Mesenchymal stem cell (in vitro differentiated cells and primary cell): ENCODE data around the gene TCAF1.
"Not testable (repeated sequence)": the region's sequence is repeated elsewhere in the genome, so short reads cannot be mapped to it uniquely, and the experiment has no call there.

ENCODE experiments used
- DNase-seq: peaks from one replicate; pipeline ENCODE4 v3.0.0-alpha.2; 2013
- H2AFZ ChIP-seq: one replicate; pipeline ENCODE4 v1.6.1; 2013; ENCODE audit warnings: low read depth, mild to moderate bottlenecking, control low read depth, inconsistent platforms, low read length, moderate library complexity
- H2AK5ac ChIP-seq: 2 replicates; pipeline ENCODE4 v1.6.1; 2013; ENCODE audit warnings: low read length, moderate library complexity, mild to moderate bottlenecking, inconsistent platforms; ENCODE audit not compliant: severe bottlenecking
- H2BK120ac ChIP-seq: one replicate; pipeline ENCODE4 v1.6.1; 2013; ENCODE audit warnings: low read depth, mild to moderate bottlenecking, inconsistent platforms, low read length, moderate library complexity
- H2BK12ac ChIP-seq, 2 experiments: one replicate each; pipeline ENCODE4 v1.6.1; 2013; ENCODE audit warnings: inconsistent platforms in 2 of 2, low read length in 2 of 2, mild to moderate bottlenecking in 2 of 2, moderate library complexity in 2 of 2, control low read depth in 1 of 2
- H2BK15ac ChIP-seq: one replicate; pipeline ENCODE4 v1.6.1; 2013; ENCODE audit warnings: mild to moderate bottlenecking, low read depth, inconsistent platforms; ENCODE audit not compliant: poor library complexity, severe bottlenecking
- H2BK5ac ChIP-seq: 2 replicates; pipeline ENCODE4 v1.6.1; 2013; ENCODE audit warnings: low read depth, mild to moderate bottlenecking, low read length, control low read depth, inconsistent platforms; ENCODE audit not compliant: poor library complexity, severe bottlenecking
- H3K14ac ChIP-seq, 2 experiments: one replicate each; pipeline ENCODE4 v1.6.1; 2013; ENCODE audit warnings: inconsistent platforms in 2 of 2, low read length in 2 of 2, control low read depth in 1 of 2, mild to moderate bottlenecking in 1 of 2, moderate library complexity in 1 of 2
- H3K18ac ChIP-seq, 2 experiments: one replicate each; pipeline ENCODE4 v1.6.1; 2013; ENCODE audit warnings: inconsistent platforms in 2 of 2, low read length in 2 of 2, control low read depth in 1 of 2, low read depth in 1 of 2, mild to moderate bottlenecking in 1 of 2
- H3K23ac ChIP-seq, 2 experiments: one replicate each; pipeline ENCODE4 v1.6.1; 2013; ENCODE audit warnings: inconsistent platforms in 2 of 2, low read length in 2 of 2, mild to moderate bottlenecking in 2 of 2, moderate library complexity in 2 of 2, control low read depth in 1 of 2
- H3K27ac ChIP-seq: 2 replicates; pipeline ENCODE4 v1.5.1; 2013; ENCODE audit warnings: mild to moderate bottlenecking, moderate library complexity, low read length, control low read depth, inconsistent platforms; ENCODE audit not compliant: poor library complexity, severe bottlenecking
- H3K27me3 ChIP-seq, 2 experiments: 2 replicates each; pipeline versions ENCODE4 v1.6.1 to v1.7.0; 2013; ENCODE audit warnings: low read length in 2 of 2, mild to moderate bottlenecking in 2 of 2, moderate library complexity in 2 of 2, control low read depth in 1 of 2, inconsistent platforms in 1 of 2; ENCODE audit not compliant: control insufficient read depth in 1 of 2, insufficient read depth in 1 of 2
- H3K36me3 ChIP-seq, 2 experiments: 2 replicates each; pipeline versions ENCODE4 v1.6.1 to v1.7.0; 2013; ENCODE audit warnings: low read length in 2 of 2, control low read depth in 1 of 2, inconsistent platforms in 1 of 2, low read depth in 1 of 2, mild to moderate bottlenecking in 1 of 2; ENCODE audit not compliant: insufficient read depth in 2 of 2, control insufficient read depth in 1 of 2
- H3K4ac ChIP-seq, 2 experiments: one replicate each; pipeline ENCODE4 v1.6.1; 2013; ENCODE audit warnings: inconsistent platforms in 2 of 2, low read length in 2 of 2, mild to moderate bottlenecking in 2 of 2, moderate library complexity in 2 of 2, control low read depth in 1 of 2, low read depth in 1 of 2
- H3K4me1 ChIP-seq: 2 replicates; pipeline ENCODE4 v1.6.1; 2013; ENCODE audit warnings: low read depth, low read length, control low read depth; ENCODE audit not compliant: control insufficient read depth, insufficient read depth
- H3K4me2 ChIP-seq: 2 replicates; pipeline ENCODE4 v1.6.1; 2013; ENCODE audit warnings: low read length, mild to moderate bottlenecking, inconsistent platforms; ENCODE audit not compliant: poor library complexity, severe bottlenecking
- H3K4me3 ChIP-seq, 2 experiments: 2 replicates each; pipeline versions ENCODE4 v1.5.1 to v1.7.0; 2013; ENCODE audit warnings: low read length in 2 of 2, mild to moderate bottlenecking in 2 of 2, control low read depth in 1 of 2, low read depth in 1 of 2; ENCODE audit not compliant: insufficient read depth in 1 of 2
- H3K79me1 ChIP-seq: replicated peaks from 2 replicates; pipeline ENCODE4 v1.6.1; 2013; ENCODE audit warnings: mild to moderate bottlenecking, control low read depth, low read length, inconsistent platforms; ENCODE audit not compliant: poor library complexity, severe bottlenecking
- H3K9ac ChIP-seq: 2 replicates; pipeline ENCODE4 v1.7.0; 2013; ENCODE audit warnings: mild to moderate bottlenecking, low read length, moderate library complexity
- H3K9me3 ChIP-seq: 2 replicates; pipeline ENCODE4 v1.7.0; 2013; ENCODE audit warnings: mild to moderate bottlenecking, low read length; ENCODE audit not compliant: control insufficient read depth
- H4K8ac ChIP-seq: one replicate; pipeline ENCODE4 v1.6.1; 2013; ENCODE audit warnings: inconsistent platforms, mild to moderate bottlenecking, low read length, moderate library complexity
- H4K91ac ChIP-seq: one replicate; pipeline ENCODE4 v1.6.1; 2013; ENCODE audit warnings: mild to moderate bottlenecking, low read length, inconsistent platforms
- WGBS: methylation state at CpG from one replicate; pipeline ENCODE4 v1.1.7; 2013; ENCODE audit warnings: mixed read lengths; 5-methylcytosine and 5-hydroxymethylcytosine counted together

TCAF1 gene

GRCh38 chr7:143848192-143848591 is 53.8 kb downstream of the TCAF1 start:
- no peak overlapping the region for H2BK5ac ChIP-seq
- H3K4me1 ChIP-seq, result no peaks in the 10 kb centered on the region
- no peak overlapping the region for H2BK12ac ChIP-seq
- no peaks in the 10 kb centered on the region for H3K27me3 ChIP-seq
- H3K4me3 ChIP-seq, result no peak overlapping the region
- no peak overlapping the region for H2AFZ ChIP-seq
- H4K8ac ChIP-seq, result no peak overlapping the region
- no peak overlapping the region for H3K18ac ChIP-seq
- no peak overlapping the region for H2BK15ac ChIP-seq
- H2BK120ac ChIP-seq, result no peak overlapping the region
- H2AK5ac ChIP-seq, result no peak overlapping the region
- no peak overlapping the region for H3K23ac ChIP-seq
- H3K14ac ChIP-seq, result no peak overlapping the region
- H3K9me3 ChIP-seq, result peaks cover 4% of the 10 kb centered on the region
- H3K4me2 ChIP-seq, result no peak overlapping the region
- no peak overlapping the region for H3K9ac ChIP-seq
- DNase-seq, result no peak
- H4K91ac ChIP-seq, result no peak overlapping the region
- peaks cover 0 to 4% of the 10 kb centered on the region in 2 experiments for H3K36me3 ChIP-seq
- H3K79me1 ChIP-seq, result no peaks in the 10 kb centered on the region
- H3K4ac ChIP-seq, result no peak overlapping the region
- no peak overlapping the region for H3K27ac ChIP-seq

- Histone ChIP-seq H2BK5ac (no peak overlapping the region), H3K23ac (no peak overlapping the region), H3K27ac (no peak overlapping the region), H3K27me3 (no peaks in the 10 kb centered on the region), H3K9ac (no peak overlapping the region), H2BK120ac (no peak overlapping the region), H3K36me3 (peaks cover 0 to 4% of the 10 kb centered on the region in 2 experiments), H3K9me3 (peaks cover 4% of the 10 kb centered on the region), H3K79me1 (no peaks in the 10 kb centered on the region), H3K4me3 (no peak overlapping the region), H3K4me1 (no peaks in the 10 kb centered on the region), H2AK5ac (no peak overlapping the region), H3K14ac (no peak overlapping the region), H2BK15ac (no peak overlapping the region), H4K8ac (no peak overlapping the region), H3K18ac (no peak overlapping the region), H4K91ac (no peak overlapping the region), H2BK12ac (no peak overlapping the region), H2AFZ (no peak overlapping the region), H3K4me2 (no peak overlapping the region), H3K4ac (no peak overlapping the region)
- no peak for DNase-seq
- 100% methylated on average over 2 of the region's 2 CpGs for WGBS
These were observed 55.3 kb downstream of the TCAF1 start for GRCh38 chr7:143846692-143847091.

GRCh38 chr7:143841696-143842095 is 60.3 kb downstream of the TCAF1 start:
- H2BK15ac ChIP-seq, H3K79me1 ChIP-seq, H3K27me3 ChIP-seq, H2BK5ac ChIP-seq, H4K91ac ChIP-seq, H2AK5ac ChIP-seq, H2AFZ ChIP-seq, H3K4me3 ChIP-seq, H3K9ac ChIP-seq, H3K36me3 ChIP-seq, H3K27ac ChIP-seq, H3K9me3 ChIP-seq, H3K18ac ChIP-seq, H2BK120ac ChIP-seq, H3K23ac ChIP-seq, H3K4me1 ChIP-seq, H3K14ac ChIP-seq, H4K8ac ChIP-seq, DNase-seq, H3K4me2 ChIP-seq, H3K4ac ChIP-seq, H2BK12ac ChIP-seq: not testable (repeated sequence)
- WGBS, result no CpG with 5 or more reads among the region's 5 CpGs

- not testable (repeated sequence) for H3K27ac ChIP-seq, DNase-seq, H4K91ac ChIP-seq, H3K18ac ChIP-seq, H3K14ac ChIP-seq, H2AK5ac ChIP-seq, H3K27me3 ChIP-seq, H3K4me2 ChIP-seq, H3K4ac ChIP-seq, H3K79me1 ChIP-seq, H2AFZ ChIP-seq, H3K9me3 ChIP-seq, H3K36me3 ChIP-seq, H3K4me1 ChIP-seq, H3K23ac ChIP-seq, H2BK5ac ChIP-seq, H2BK120ac ChIP-seq, H4K8ac ChIP-seq, H2BK12ac ChIP-seq, H2BK15ac ChIP-seq, H3K9ac ChIP-seq, H3K4me3 ChIP-seq
- whole genome bisulfite sequencing, result no CpG with 5 or more reads among the region's 1 CpG
These were observed 61.9 kb downstream of the TCAF1 start for GRCh38 chr7:143840062-143840461.
